Coronary artery (tissue), 2 donors: Measurements from ENCODE around the gene BRPF1.
A peak's percentile ranks its signal among the peaks of the same experiment; 100 is the strongest.

Experiments used
- DNase-seq: peaks from one replicate; pipeline ENCODE4 v3.0.0-alpha.2; 2017; ENCODE audit warnings: low spot score
- H3K27ac ChIP-seq, 2 donors: fragments of 200-600 bp; sonication (generic); one replicate each; pipeline ENCODE4 v1.5.1; 2016 to 2019
- H3K4me3 ChIP-seq: fragments of 200-600 bp; sonication (generic); 2 replicates; pipeline ENCODE4 v1.5.1; 2016; ENCODE audit warnings: mild to moderate bottlenecking, moderate library complexity
- TF ChIP-seq, protein P1 (sequence below): fragments of 200-600 bp; sonication (generic); IDR thresholded peaks from one replicate; pipeline ENCODE4 v1.5.1; 2019; ENCODE audit warnings: antibody characterized with exemption

Gene BRPF1

DNA sequence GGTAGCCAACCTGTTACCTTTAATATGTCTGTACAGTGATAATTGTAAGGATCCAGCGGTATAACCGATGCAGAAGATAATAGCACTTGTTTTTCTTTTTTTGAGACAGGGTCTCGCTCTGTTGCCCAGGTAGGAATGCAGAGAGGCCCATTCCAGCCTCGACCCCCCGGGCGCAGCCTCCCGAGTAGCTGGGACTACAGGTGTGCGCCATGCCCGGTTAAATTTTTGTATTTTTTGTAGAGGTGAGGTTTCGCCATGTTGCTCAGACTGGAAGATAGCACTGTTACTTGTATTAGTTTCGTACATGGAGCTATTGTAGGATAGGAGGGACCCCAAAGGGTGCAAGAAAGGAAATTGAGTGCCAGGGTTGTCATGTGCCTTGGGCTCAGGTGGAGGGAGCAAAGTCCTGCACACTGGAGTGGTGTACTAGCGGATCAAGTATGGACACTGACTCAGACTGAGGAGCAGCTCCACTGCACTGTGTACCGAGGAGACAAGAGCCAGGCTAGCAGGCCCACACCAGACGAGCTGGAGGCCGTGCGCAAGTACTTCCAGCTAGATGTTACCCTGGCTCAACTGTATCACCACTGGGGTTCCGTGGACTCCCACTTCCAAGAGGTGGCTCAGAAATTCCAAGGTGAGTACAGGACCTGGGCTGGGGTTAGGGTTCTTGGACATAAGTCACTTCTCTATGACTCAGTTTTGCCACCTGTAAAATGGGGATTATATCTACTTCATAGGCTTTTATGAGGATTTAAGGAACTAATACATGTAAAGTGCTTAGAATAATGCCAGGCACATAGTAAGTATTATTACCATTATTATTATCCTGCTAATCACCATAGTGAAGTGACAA lies 19.2 kb downstream of the BRPF1 start:
- peak overlapping the region; percentile 77 for H3K4me3 ChIP-seq
- TF ChIP-seq, protein P1, sequence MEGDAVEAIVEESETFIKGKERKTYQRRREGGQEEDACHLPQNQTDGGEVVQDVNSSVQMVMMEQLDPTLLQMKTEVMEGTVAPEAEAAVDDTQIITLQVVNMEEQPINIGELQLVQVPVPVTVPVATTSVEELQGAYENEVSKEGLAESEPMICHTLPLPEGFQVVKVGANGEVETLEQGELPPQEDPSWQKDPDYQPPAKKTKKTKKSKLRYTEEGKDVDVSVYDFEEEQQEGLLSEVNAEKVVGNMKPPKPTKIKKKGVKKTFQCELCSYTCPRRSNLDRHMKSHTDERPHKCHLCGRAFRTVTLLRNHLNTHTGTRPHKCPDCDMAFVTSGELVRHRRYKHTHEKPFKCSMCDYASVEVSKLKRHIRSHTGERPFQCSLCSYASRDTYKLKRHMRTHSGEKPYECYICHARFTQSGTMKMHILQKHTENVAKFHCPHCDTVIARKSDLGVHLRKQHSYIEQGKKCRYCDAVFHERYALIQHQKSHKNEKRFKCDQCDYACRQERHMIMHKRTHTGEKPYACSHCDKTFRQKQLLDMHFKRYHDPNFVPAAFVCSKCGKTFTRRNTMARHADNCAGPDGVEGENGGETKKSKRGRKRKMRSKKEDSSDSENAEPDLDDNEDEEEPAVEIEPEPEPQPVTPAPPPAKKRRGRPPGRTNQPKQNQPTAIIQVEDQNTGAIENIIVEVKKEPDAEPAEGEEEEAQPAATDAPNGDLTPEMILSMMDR = no peak
- no peak for DNase-seq
- H3K27ac ChIP-seq = peak overlapping the region; percentile 42 to 94

DNA sequence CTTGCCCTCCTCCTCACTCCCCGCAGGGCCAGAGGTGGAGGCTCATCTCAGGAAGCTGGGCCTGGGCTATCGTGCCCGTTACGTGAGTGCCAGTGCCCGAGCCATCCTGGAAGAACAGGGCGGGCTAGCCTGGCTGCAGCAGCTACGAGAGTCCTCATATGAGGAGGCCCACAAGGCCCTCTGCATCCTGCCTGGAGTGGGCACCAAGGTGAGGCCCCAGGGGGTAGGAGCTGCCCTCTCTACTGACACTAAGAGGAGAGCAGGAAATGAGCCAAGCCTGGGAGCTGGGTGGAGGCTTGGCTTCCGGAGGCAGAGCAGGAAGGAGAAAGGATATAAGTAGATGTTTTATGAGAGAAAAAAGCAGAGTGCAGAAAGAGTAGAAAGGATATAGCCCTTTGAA lies 23.1 kb downstream of the BRPF1 start:
- TF ChIP-seq, protein P1 = no peak
- Histone ChIP-seq H3K27ac (peak overlapping the region in 1 of 2 donors; percentile 20), H3K4me3 (no peak overlapping the region)
- DNase-seq = no peak

DNA sequence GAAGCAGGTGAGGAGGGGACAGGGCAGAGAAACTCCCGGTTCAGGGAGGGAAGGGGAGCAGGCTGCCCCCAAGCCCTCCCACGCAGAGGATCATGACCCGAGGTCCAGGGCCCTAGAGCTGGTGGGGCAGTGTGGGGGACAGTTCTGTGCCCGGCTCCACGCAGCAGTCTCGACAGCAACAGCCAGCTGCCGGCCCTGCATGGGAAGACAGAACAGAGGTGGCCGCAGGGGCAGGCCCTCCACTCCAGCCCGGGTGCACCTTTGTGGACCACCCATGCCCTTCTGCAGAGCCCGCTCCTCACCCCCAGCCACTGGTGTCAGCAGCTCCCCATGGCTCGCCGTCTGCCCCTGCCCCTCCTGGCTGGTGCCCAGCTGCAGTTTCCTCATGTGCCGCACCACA lies 25.9 kb downstream of the BRPF1 start:
- Histone ChIP-seq H3K4me3 (no peak overlapping the region), H3K27ac (no peak overlapping the region)
- TF ChIP-seq, protein P1 = no peak
- no peak for DNase-seq

DNA sequence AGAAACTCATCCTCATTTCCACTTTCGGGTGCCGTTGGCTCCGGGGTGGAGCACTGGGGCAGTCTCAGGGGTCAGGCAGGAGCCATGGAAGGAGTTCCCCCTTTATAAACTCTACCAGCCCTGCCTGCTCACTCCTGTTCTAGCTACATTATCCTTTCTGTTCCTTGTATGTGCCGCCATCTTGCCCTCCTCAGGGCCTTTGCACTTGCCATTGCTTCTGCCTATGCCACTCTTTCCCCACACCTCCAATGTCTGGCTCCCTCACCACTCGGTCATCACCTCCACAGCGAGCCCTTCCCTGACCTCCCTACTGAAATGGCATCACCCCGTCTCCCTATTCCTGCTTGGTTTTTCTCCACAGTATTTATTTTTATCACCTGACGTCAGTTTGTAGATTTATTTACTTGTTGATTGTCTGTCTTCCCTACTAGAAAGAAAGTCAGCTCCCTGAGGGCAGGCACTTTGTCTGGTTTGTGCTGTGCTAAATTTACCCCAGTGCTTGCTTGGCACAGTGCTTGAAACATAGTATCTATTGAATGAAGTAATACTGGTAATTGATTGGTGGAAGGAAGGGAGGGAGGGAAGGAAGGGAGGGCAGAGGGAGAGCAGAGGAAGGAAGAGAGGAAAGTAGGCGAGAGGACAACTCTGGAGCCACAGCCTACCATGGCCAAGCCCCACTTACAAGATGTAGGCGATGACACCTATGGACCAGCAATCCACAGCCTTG lies 29.4 kb downstream of the BRPF1 start:
- Histone ChIP-seq H3K27ac (no peak overlapping the region), H3K4me3 (no peak overlapping the region)
- TF ChIP-seq, protein P1 = no peak
- DNase-seq = no peak

DNA sequence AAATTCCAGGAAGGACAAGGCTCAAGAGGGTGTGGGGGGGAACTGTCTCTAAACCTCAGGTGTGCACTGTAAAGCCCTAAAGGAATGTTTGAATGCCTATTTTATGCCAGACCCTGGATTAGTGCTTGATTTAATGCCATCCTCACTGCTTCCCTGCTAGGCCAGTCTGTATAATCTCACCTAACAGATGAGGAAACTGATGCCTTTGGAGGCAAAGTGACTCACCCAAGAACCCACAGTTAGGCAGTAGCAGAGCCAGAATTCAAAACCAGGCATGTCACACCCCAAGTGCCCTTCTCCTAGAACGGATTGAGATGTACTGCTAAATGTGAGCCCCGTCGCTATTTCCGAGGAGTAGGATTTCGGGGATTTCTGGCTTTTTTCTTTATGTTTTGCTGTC lies 30.4 kb downstream of the BRPF1 start:
- TF ChIP-seq, protein P1 = no peak
- no peak overlapping the region for H3K27ac ChIP-seq

DNA sequence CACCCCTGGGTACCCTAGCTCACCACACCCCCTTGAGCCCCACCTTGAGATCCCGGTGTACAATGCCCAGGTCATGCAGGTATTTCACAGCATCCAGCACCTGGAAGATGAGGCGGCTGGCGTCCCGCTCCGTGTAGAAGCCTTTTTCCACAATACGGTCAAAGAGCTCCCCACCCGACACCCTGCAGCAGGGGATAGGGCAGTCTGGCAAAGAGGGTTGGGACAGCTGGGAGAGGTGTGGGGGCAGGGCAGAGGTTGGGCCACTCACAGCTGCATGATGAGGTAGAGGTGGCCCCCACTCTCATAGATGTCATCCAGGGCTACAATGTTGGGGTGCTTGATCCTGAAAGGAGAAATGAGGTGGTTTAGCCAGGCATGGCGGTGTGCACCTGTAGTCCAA lies 31.3 kb downstream of the BRPF1 start:
- TF ChIP-seq, protein P1 = no peak
- Histone ChIP-seq H3K4me3 (no peak overlapping the region), H3K27ac (no peak overlapping the region)
- DNase-seq = no peak

More for the DNA sequence above, 30.4 kb downstream of the BRPF1 start:
- no peak for DNase-seq
- H3K4me3 ChIP-seq = no peak overlapping the region
